NB4 (cell line): ENCODE measurements around the gene STPG4.

Experiments
- CTCF ChIP-seq: IDR thresholded peaks from one replicate; pipeline ENCODE4 v1.5.1; 2012; ENCODE audit warnings: low read depth, low read length
- POLR2A ChIP-seq: IDR thresholded peaks from 2 replicates; pipeline ENCODE4 v1.6.1; 2011; ENCODE audit warnings: mild to moderate bottlenecking; ENCODE audit not compliant: insufficient read length; ENCODE audit errors: extremely low read depth

DNA sequence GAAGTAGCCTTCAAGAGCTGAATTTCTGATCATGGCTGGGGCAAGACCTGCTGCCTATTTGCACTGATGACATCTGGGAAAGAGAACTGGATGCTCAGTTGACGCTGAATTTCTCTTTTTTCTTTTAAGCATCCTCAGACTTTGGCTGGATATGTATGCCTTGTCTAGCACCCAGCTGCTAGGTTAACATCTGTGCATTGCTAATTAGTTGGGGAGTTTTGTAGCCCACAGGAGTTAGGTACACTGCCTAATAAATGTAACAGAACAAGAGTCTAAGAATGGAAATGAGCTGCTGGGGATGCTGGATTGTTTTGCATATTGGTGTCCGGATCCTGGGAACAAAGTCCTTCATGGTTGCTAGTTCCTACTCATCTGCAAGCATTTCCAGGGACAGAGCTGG lies 40.9 kb upstream of the STPG4 start:
- TF ChIP-seq POLR2A: no peak
- no peak for TF ChIP-seq CTCF
